Fibroblast of skin of back (primary cell): Measurements from ENCODE around the gene MCOLN1.

ENCODE experiments used
- DNase-seq: peaks from one replicate; pipeline ENCODE4 v3.0.0-alpha.2; 2013

MCOLN1 gene

DNA sequence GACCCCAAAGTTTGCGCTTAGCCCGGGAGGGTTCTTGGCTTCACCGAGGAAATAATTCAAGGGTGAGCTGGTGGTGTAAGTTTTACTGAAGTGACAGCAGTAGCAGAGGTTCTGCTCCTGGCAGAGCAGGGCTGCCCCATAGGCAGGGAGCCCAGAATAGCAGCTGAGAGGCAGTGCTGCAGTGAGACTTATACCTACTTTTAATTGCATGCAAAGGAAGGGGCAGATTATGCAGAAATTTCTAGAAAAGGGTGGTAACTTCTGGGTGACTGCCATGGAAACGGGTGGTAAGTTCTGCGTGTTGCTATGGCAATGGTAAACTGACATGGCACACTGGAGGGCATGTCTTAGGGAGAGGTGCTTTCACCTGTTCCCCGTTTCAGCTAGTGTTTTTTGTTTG, 55.7 kb downstream of the MCOLN1 start:
- no peak for DNase-seq

- DNase-seq = no peak
Observed at GRCh38 chr19:7579182-7579581, 56.8 kb downstream of the MCOLN1 start.

DNA sequence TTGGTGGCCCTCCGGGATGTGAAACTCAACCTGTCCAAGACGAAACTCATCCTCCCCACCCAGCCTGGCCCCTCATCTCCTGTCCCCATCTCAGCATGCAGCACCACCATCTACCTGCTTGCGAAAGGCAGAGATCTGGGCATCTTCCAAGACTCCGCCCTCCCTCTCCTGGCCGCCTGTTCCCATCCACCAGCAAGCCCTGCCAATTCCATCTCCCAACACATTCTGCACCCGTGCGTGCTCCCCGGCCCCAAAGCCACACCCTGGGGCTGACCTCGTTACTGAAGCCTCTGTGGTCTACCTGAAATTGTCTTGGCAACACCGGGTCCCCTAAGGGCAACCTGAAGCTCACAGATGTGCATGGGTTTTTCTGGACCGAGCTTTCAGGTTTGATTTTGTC, 60.0 kb downstream of the MCOLN1 start:
- DNase-seq = no peak
